Jurkat, Clone E6-1 (cell line): ENCODE data around the gene FIGN.
A peak's percentile ranks its signal among the peaks of the same experiment; 100 is the strongest.

Experiments used
- DNase-seq: peaks from one replicate; pipeline ENCODE4 v3.0.0-alpha.2; 2011; ENCODE audit warnings: low read depth, low spot score
- H3K4me3 ChIP-seq: 2 replicates; pipeline ENCODE4 v1.5.1; 2011; ENCODE audit warnings: mild to moderate bottlenecking, low read length, control low read depth, moderate library complexity

FIGN gene

DNA sequence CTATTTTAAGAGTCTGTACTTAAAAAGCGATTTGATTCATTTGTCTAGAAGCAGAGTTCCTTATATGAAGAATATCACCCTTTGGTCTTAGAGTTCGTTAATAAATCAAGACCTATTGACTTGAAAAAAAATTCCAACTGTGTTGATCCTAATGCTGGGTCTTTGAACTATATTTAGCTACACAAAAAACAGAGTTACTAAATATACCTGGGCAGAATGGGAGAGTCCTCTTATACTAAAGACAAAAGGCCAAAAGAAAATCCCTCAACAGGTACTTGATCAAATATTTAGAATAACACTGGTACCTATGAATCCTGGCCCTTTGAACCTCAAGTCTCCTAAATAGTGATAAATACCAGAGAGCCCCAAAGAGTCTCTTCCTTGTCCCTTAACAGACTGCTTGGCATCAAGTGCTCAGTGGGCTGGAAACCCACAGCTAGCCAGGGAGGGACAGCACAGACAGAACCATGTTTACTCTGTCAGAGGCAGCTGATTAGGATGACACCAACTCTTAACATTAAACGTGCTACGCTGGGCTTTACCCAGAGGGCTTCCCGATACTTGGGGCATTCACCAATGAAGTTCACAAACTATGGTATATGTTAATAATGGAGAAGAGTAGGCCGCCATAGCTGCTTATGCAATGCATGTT, 95.1 kb downstream of the FIGN start:
- DNase-seq, result no peak
- H3K4me3 ChIP-seq, result no peak overlapping the region

DNA sequence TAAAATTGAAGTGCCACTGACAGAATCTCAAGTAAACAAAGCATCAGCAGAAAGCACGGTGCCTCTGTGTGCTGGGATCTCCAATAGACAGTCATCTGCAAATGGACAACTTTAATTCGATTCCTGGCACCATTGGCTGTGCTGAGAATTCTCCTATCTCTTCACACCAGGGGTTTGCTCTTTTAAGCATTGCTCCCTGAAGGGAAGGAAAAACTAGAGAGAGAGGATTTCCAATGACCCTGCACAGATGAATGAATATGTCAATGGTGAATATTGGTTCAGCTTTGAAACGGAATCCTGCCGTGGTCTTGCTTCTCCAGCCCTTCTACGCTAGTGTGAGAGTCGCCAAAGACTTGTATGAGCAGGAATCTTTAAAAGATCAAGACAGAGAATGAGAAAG, 97.9 kb downstream of the FIGN start:
- no peak for DNase-seq
- no peak overlapping the region for H3K4me3 ChIP-seq

DNA sequence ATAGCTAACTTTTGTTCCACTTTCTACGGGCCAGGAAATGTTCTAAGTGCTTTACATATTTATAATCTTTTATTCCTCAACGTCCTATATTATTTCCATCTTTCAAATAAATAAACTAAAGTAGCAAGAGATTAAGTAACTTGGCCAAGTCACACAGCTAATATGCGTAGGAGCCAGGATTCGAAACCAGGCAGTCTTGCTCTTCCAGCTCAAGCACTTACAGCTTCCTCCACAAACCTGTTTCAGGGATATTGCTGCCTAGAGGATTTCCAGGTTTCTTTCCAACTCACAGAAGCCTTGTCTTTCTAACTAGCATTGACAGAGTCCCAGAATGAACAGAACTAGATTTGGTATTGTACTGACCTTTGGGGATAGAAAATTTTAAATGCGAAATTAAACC, 102.5 kb downstream of the FIGN start:
- no peak overlapping the region for H3K4me3 ChIP-seq
- DNase-seq, result no peak

DNA sequence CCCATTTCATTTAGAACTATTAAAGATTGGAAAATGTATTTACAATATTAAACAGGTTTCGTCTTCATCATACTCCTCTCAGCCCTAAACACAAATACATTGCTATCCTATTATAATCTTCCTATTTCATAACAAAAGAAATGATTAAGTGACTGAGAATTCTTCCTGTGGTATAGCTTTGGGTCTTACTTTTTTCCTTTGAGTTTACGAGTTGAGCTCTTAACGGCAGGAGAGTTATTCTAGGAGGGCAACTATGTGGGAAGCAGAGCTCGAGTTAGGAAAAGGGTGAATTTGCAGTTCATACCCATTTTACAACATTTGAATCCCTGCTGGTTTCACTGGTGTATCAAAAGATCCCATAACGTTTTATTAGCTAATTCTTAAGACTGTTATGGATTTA, 105.0 kb downstream of the FIGN start:
- DNase-seq, result no peak
- no peak overlapping the region for H3K4me3 ChIP-seq

DNA sequence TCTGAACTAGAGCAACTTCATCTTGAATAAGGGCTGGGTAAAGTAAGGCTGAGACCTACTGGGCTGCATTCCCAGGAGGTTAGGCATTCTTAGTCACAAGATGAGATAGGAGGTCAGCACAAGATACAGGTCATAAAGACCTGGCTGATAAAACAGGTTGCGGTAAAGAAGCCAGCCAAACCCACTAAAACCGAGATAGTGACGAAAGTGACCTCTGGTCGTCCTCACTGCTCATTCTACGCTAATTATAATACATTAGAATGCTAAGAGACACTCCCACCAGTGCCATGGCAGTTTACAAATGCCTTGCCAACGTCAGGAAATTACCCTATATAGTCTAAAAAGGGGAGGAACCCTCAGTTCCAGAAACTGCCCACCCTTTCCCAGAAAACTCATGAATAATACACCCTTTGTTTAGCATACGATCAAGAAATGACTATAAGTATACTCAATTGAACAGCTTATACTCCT, 109.1 kb downstream of the FIGN start:
- no peak overlapping the region for H3K4me3 ChIP-seq
- no peak for DNase-seq

DNA sequence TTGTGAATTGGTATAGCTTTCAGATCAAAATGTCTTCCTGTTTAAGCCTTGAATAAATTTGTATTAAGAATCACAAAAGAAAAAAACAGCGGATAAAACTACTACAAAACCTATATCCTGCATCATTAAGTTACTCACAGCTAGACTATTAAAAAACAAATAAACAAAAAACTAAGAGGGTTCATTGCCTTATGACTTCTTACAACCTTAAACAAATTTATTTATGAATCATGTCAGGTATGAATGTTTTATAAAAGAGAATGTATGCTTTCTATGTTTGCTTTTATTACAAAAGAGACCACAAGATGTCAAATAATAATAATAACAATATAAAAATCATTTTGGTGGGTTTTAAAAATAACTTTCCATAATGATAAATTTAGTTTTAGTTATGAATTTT, 109.6 kb downstream of the FIGN start:
- no peak overlapping the region for H3K4me3 ChIP-seq
- no peak for DNase-seq

DNA sequence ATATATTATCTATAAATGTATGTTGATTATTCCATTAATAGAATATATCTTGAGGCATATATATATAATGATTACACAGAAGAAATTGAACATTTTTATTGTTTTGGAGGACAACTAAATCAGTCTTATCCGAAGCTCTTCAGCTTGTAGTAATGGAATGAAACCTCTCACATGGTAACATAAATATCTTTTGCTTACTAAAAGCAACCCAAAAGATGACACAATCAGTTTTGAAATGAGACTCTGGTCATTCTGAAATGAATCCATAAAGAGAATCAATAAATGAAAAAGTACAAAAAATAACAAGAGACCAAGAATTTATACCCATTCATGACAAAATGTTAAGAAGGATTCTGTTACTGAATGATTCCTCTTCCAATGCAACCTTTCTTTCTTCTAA, 110.2 kb downstream of the FIGN start:
- H3K4me3 ChIP-seq, result no peak overlapping the region
- no peak for DNase-seq

DNA sequence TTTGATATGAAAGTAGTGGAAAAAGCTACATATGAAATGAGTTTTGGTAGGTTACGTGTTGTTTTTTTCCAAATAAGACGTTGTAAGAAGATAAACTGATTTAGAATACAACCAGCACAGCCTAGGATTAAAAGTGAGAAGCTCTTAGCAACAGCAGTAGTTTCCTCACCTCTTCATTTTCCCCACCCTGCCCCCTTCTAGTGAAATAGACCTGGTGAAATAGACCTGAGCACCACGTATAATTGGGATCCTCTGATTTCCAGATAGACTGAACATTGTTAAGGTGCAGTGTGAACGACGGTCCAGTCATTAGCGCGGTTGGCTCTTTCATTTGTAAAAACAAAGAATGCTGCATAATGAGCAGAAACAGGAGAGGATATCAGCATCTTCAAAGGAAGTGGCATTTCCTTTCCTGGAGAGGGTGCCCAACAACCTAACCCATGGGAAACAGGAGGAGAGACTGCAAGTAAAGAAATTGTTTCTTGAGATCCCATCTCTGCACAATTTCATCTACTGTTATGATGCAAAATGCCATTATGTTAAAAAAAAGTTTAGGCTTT, 114.3 kb downstream of the FIGN start:
- no peak overlapping the region for H3K4me3 ChIP-seq
- no peak for DNase-seq

DNA sequence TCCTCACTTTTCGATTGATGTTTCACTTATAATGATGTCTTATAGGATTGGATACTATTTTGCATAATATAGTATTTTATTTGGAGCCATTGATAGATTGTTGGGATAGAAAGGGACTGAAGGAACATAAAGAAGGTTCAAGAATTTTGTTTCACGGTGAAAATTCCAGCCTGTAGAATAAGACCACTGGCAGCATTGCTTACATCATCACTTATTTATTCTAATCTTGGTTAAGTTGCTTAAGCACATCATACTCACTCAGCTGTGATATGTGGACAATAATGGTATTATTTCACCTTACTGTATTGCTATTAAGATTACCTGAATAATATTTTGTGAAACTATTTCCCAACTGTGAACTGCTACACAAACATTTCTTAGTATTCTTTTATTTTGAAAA, 118.3 kb downstream of the FIGN start:
- no peak for DNase-seq

DNA sequence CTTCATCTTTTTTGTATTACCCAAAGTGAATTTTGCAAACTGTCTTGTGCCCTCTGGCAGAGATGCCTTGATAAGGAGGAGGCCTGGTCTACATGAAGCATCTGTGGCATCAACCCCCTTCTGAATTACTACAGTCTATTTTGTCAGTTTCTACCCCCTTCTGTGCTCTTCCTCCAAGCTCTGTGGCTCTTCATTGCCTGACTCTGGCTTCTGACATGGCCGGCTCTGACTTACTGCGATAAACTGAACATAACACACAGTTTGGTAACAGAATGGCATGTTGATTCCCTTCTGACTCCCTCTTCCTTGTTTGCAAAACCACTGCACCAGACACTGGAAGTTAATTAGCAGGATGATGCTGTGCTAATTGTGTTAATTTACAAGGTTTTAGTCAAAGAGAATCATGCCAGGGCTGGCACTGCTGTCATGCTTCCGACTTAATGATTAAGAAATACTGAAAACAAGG, 122.5 kb downstream of the FIGN start:
- H3K4me3 ChIP-seq, result no peak overlapping the region
- DNase-seq, result no peak

More for the DNA sequence above, 118.3 kb downstream of the FIGN start:
- no peak overlapping the region for H3K4me3 ChIP-seq

DNA sequence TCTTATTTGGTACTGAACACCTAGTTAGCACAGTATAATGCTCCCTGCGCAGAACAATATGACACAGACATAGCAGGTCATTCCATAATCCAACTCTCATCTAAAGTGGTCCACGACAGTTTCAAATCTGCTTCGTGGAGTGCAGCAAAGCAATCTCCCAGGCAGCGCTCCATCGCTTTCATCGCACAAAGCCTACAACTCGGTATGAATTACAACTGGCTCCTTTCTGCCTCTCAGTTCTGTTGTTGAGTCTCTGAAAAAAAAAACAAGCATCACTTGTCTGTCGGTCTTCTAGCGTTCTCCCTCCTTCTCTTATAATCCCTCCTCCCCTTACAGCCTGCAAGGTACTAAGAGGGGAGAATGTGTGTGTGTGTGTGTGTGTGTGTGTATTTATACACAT, 123.5 kb downstream of the FIGN start:
- H3K4me3 ChIP-seq, result no peak overlapping the region
- no peak for DNase-seq

DNA sequence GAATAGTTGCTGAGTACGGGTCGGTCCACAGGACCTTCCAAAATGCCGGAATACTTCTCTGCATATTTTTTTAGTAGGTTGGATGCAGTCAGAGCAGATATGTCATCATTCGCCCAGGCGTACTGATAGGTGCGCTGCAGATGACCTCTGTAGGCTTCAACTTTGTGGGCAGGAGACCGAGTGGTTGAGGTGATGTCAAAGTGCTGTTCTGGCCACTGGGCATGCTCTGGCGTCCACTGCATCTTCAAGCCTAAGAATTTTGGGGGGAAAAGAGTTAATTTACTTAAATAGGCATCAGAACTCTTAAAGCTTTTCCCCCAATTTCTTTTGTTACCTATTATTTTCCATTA, 124.3 kb downstream of the FIGN start:
- DNase-seq, result no peak

DNA sequence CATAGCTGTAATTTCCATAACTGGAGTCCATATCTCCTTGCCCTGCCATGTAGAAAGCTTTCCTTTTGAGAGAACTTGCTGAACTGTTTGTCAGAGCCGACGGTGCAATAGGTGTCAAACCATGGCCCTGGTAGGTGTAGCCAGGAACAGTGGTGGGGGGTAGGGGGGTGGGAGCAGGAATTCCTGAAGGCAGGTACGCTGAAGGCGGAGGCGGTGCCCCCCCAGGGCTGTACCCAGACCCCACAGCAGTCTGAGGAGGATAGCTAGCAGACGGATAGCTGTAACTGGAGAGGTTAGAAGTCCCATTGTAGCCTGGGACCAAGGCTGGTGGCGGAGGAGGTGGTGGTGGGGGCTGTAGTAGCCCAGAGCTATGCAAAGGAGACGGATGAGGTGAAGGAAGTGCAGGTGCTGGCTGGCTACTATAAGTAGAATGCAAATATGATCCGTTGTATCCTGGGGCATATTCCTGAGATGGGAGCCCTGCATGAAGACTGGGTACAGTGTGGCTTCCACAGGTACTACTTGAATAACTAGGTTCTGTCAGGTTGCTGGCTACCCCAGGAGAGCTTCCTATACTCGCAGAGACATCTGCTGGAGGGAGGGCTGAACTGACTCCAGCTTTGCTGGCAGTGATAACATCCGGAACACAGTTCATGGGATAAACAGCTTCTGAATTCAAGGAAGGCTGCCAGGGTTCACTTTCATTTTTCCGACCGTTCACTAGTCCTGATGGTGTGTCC, 124.8 kb downstream of the FIGN start:
- no peak overlapping the region for H3K4me3 ChIP-seq
- DNase-seq, result peak; percentile 3

More for the DNA sequence above, 124.3 kb downstream of the FIGN start:
- H3K4me3 ChIP-seq, result no peak overlapping the region

DNA sequence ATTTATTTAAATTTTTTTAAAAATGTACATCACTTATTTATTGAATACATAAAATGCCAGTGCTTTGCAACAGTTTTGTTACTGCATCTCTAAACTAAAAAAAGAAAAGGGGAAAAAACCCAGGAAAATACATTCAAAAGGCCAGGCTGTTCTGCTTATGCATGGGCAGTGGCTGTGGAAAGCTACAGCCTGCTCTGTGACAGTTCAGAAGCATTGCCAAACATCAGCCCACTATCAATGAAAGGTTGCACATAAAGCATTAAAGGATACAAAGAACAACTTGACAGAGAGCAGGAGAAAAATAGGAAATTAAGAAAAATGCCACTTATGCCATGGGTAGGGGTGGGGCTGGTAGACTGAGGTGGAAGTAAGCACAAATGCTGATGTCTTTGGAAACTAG, 128.2 kb downstream of the FIGN start:
- no peak for DNase-seq
- no peak overlapping the region for H3K4me3 ChIP-seq

DNA sequence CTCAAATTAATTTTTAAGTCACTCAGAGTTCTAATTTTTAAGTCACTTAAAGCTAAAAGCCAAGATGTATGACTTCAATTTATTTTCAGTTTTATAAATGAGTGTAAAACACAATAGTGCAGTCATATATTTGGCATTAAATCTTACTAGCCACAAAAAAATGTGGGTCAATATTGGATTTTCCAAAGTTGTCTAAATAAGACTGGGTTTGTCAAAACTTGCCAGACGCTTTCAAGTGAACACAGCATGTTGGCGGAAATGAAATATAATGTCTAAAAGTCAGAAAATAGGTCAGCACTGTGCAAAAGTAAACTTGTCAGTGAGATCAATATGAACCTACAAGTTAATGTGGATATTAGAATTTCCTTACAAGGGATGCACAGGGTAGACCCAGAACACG, 128.9 kb downstream of the FIGN start:
- no peak for DNase-seq

DNA sequence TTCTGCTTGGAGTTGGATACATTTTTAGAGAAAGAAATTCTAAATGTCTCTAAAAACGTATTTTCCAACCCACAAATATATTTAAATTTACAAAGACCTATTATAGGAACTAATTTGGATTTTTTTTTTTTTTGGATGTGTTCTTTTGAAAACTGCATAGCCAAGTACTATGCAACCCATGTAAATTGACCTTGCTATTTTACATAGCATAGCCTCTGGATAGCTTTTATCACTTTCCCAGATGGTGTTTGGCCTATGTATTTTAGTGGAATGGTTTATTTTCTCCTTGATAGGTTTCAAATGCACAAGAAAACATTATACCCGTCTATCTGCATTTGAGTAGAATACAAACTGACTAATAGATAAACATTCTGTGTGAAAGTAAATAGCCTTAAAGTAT, 130.0 kb downstream of the FIGN start:
- no peak for DNase-seq
- no peak overlapping the region for H3K4me3 ChIP-seq

More for the DNA sequence above, 128.9 kb downstream of the FIGN start:
- no peak overlapping the region for H3K4me3 ChIP-seq

DNA sequence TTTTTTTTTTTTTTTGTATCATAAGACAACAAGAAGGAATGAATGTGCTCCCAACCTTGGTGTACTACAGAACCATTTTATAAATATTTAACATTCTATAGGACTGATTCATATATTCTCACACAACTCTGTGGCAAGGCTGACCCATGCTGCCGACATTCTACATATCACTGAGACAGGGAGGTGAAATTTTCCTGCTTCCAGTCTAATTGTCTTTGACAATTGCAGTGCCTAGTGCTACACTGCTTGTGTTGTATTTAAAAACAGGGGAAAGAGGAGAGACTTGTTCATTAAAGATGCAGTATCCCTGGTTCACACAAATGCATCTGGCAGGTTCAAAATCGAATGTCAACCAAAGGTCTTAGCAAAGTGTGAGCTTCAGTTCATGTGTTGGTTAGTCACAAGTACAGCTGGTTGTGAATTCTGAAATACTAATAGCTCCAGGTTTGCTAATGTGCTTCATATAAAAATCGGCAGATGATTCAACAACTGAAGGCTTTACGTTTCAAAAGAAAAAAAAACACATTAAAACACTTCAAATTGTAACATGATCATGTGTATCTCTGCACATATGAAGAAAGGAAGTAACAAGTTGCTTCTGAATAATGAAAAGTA, 130.8 kb downstream of the FIGN start:
- DNase-seq, result no peak
- H3K4me3 ChIP-seq, result no peak overlapping the region

DNA sequence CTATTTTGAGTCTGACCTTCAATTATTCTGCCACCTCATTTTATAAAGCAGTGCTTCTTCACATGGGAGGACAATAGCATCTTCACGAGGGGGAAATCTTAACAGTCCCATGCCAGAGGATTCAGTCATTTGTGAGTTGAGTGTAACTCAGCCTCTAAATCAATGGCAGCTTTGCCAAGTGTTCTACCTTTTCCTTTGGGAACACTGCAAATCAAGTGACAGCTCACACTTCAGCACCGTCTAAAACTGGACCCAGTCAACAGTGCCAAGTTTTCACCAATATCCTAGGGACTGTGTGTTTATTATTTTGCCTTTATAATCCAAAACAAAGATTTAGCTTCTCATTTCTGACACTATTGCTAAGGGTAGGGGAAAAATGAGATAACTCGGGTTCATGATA, 133.6 kb downstream of the FIGN start:
- no peak for DNase-seq

DNA sequence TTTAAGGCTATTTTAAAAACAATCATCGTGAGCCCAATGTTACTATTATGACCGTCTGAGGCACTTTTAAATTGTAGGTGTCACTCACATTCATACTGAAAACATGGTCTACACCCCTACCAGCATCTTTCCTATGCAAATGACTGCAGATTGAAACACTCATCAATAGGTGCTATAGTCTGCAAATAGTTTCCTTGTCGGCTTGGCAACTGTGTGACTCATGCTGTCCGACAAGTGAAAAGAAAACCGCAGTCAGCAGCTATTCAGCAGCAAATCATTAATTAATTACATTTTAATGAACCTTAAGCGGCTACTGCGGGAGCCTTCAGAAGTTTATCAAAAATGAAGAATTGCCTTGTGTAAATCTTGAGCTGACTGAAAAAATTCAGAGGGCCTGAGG, 134.4 kb downstream of the FIGN start:
- no peak for DNase-seq
- no peak overlapping the region for H3K4me3 ChIP-seq

More for the DNA sequence above, 133.6 kb downstream of the FIGN start:
- no peak overlapping the region for H3K4me3 ChIP-seq

DNA sequence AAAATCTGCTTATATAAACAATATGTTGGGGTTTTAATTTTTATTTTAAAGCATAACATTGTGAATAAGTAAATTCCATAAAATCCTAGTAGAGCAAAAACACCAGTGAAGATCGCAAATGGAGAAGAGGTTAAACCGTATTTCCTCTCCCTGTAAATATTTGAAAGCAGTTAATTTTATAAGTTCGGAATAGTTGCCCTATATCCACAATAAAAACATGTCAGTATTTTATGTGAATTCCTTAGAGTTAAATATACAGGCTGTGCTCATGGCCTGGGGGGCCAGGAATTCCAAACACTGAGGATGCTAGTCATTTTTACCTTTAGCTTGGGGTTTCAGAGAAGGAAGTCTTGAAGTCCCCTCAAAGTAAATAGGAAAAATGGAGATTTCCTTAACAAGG, 135.0 kb downstream of the FIGN start:
- no peak overlapping the region for H3K4me3 ChIP-seq
- no peak for DNase-seq
